ENCODE data around the gene OXER1. TPM values are rescaled to one million over a fixed set of nuclear protein-coding genes. Genes with fewer than 3 reads are reported as not detected.
A peak's percentile ranks its signal among the peaks of the same experiment; 100 is the strongest.

Gene OXER1
- total RNA-seq, 1 experiment from 2014 or later, result 0.10 TPM

- TF ChIP-seq, protein P1, sequence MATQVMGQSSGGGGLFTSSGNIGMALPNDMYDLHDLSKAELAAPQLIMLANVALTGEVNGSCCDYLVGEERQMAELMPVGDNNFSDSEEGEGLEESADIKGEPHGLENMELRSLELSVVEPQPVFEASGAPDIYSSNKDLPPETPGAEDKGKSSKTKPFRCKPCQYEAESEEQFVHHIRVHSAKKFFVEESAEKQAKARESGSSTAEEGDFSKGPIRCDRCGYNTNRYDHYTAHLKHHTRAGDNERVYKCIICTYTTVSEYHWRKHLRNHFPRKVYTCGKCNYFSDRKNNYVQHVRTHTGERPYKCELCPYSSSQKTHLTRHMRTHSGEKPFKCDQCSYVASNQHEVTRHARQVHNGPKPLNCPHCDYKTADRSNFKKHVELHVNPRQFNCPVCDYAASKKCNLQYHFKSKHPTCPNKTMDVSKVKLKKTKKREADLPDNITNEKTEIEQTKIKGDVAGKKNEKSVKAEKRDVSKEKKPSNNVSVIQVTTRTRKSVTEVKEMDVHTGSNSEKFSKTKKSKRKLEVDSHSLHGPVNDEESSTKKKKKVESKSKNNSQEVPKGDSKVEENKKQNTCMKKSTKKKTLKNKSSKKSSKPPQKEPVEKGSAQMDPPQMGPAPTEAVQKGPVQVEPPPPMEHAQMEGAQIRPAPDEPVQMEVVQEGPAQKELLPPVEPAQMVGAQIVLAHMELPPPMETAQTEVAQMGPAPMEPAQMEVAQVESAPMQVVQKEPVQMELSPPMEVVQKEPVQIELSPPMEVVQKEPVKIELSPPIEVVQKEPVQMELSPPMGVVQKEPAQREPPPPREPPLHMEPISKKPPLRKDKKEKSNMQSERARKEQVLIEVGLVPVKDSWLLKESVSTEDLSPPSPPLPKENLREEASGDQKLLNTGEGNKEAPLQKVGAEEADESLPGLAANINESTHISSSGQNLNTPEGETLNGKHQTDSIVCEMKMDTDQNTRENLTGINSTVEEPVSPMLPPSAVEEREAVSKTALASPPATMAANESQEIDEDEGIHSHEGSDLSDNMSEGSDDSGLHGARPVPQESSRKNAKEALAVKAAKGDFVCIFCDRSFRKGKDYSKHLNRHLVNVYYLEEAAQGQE (IDR thresholded peaks at IDR 0.05; ENCODE audit: insufficient read depth in 1 of 2, low read depth in 2 of 2, low read length in 1 of 2), result no peak
- TF ChIP-seq SIN3A (IDR thresholded peaks at IDR 0.05; ENCODE audit: borderline replicate concordance, insufficient read depth, low read depth, low read length) (no peak), TCF7L2 (IDR thresholded peaks at IDR 0.05; ENCODE audit: low read depth, low read length) (no peak), POLR2AphosphoS5 (IDR thresholded peaks at IDR 0.05; ENCODE audit: low read depth, low read length) (no peak)
- TF ChIP-seq, protein P2, sequence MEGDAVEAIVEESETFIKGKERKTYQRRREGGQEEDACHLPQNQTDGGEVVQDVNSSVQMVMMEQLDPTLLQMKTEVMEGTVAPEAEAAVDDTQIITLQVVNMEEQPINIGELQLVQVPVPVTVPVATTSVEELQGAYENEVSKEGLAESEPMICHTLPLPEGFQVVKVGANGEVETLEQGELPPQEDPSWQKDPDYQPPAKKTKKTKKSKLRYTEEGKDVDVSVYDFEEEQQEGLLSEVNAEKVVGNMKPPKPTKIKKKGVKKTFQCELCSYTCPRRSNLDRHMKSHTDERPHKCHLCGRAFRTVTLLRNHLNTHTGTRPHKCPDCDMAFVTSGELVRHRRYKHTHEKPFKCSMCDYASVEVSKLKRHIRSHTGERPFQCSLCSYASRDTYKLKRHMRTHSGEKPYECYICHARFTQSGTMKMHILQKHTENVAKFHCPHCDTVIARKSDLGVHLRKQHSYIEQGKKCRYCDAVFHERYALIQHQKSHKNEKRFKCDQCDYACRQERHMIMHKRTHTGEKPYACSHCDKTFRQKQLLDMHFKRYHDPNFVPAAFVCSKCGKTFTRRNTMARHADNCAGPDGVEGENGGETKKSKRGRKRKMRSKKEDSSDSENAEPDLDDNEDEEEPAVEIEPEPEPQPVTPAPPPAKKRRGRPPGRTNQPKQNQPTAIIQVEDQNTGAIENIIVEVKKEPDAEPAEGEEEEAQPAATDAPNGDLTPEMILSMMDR (IDR thresholded peaks at IDR 0.05), result no peak
- in situ Hi-C loops (cut with HindIII; ENCODE audit: low pct_unique_long_range_greater_than_20kb, low sequenced_read_pairs), result no loop called here
- DNase-seq (ENCODE audit: low read depth, low spot score) (no peak), ATAC-seq (0 out of 2 replicates have a peak, but pooled peaks have one; percentile 18)
- Histone ChIP-seq H3K27me3 (ENCODE audit: control insufficient read depth, insufficient read depth, low read length) (no peaks in the 10 kb centered on the region), H3K27ac (ENCODE audit: low read length) (no peak overlapping the region), H3K4me3 (ENCODE audit: low read depth in 2 of 2, low read length in 2 of 2) (no peak overlapping the region), H3K4me1 (ENCODE audit: control insufficient read depth, insufficient read depth, low read length) (no peaks in the 10 kb centered on the region), H3K9me3 (ENCODE audit: control insufficient read depth, insufficient read depth, low read depth, low read length) (no peaks in the 10 kb centered on the region), H3K36me3 (ENCODE audit: control insufficient read depth, insufficient read depth, low read length) (no peaks in the 10 kb centered on the region)
- BruUV-seq (replicated peaks), result no TSS peak
- CTCF ChIA-PET, result no interaction called here
- POLR2A ChIA-PET, result no interaction called here
- intact Hi-C loops (cut with micrococcal nuclease; ENCODE audit: unreplicated experiment), result no loop called here
Observed at GRCh38 chr2:42755191-42755880, 8.6 kb downstream of the OXER1 start.

DNA sequence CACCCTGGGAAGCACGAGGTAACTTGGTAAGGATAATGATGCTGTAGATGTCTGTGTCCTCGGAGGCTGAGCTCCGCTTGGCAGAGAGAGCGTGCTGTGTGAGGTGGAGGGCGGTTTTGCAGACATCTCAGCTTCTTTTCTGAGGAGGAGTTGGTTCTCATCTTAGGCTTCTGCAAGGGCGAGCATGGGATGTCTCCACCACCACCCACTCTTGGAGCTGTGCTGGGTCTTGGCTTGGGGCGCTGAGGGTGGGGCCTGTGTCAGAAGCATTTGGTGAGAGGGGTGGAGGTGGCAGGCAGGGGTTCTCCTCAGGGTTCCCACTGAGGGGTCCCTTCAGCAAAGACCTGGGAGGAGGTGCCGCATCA is 9.2 kb downstream of the OXER1 start:
- Histone ChIP-seq H3K27ac (ENCODE audit: low read length) (no peak overlapping the region), H3K27me3 (ENCODE audit: control insufficient read depth, insufficient read depth, low read length) (no peaks in the 10 kb centered on the region), H3K9me3 (ENCODE audit: control insufficient read depth, insufficient read depth, low read depth, low read length) (no peaks in the 10 kb centered on the region), H3K4me1 (ENCODE audit: control insufficient read depth, insufficient read depth, low read length) (no peaks in the 10 kb centered on the region), H3K4me3 (ENCODE audit: low read depth in 2 of 2, low read length in 2 of 2) (no peak overlapping the region), H3K36me3 (ENCODE audit: control insufficient read depth, insufficient read depth, low read length) (no peaks in the 10 kb centered on the region)
- no peak for ATAC-seq
- ChIA-PET POLR2A (interaction anchor here (0.7 kb wide), 1 partner anchor 170 kb away, joined by 3 read pairs; no protein-coding TSS in a partner anchor), CTCF (no interaction called here)
- TF ChIP-seq POLR2AphosphoS5 (IDR thresholded peaks at IDR 0.05; ENCODE audit: low read depth, low read length), result no peak
- TF ChIP-seq, protein P2 (IDR thresholded peaks at IDR 0.05), result no peak
- TF ChIP-seq, protein P1 (IDR thresholded peaks at IDR 0.05; ENCODE audit: insufficient read depth in 1 of 2, low read depth in 2 of 2, low read length in 1 of 2), result no peak
- no peak for TF ChIP-seq TCF7L2 (IDR thresholded peaks at IDR 0.05; ENCODE audit: low read depth, low read length)
- TF ChIP-seq SIN3A (IDR thresholded peaks at IDR 0.05; ENCODE audit: borderline replicate concordance, insufficient read depth, low read depth, low read length), result no peak
- in situ Hi-C loops (cut with HindIII; ENCODE audit: low pct_unique_long_range_greater_than_20kb, low sequenced_read_pairs) (no loop called here), intact Hi-C loops (cut with micrococcal nuclease; ENCODE audit: unreplicated experiment) (no loop called here)
- no TSS peak for BruUV-seq (replicated peaks)
- no peak for DNase-seq (ENCODE audit: low read depth, low spot score)

Measured in Panc1 (cell line).